Aorta (tissue), 5 donors: ENCODE data around the gene ST8SIA2. TPM values are rescaled to one million over a fixed set of nuclear protein-coding genes. Genes with fewer than 3 reads are reported as not detected.

ENCODE experiments used
- ATAC-seq: fragments of 200-7000 bp; cut with Tn5 transposase; one replicate; pipeline ENCODE4 v1.9.1; 2022; ENCODE audit warnings: moderate library complexity; ENCODE audit not compliant: low FRiP score
- DNase-seq, 2 donors: peaks; one replicate each; pipeline ENCODE4 v3.0.0-alpha.2; 2020
- H3K27ac ChIP-seq, 2 donors: one replicate each; pipeline ENCODE4 v1.5.1; 2013; ENCODE audit warnings: low read length in 2 of 2, mild to moderate bottlenecking in 2 of 2, moderate library complexity in 2 of 2, control low read depth in 1 of 2, inconsistent platforms in 1 of 2, low read depth in 1 of 2
- H3K27me3 ChIP-seq, 2 donors: one replicate each; pipeline ENCODE4 v1.6.1; 2013; ENCODE audit warnings: control low read depth in 1 of 2, low read length in 1 of 2, mild to moderate bottlenecking in 1 of 2, moderate library complexity in 1 of 2; ENCODE audit not compliant: insufficient read depth in 2 of 2, control insufficient read depth in 1 of 2
- H3K36me3 ChIP-seq, 2 donors: one replicate each; pipeline ENCODE4 v1.6.1; 2013; ENCODE audit warnings: control low read depth in 1 of 2, low read length in 1 of 2, mild to moderate bottlenecking in 1 of 2; ENCODE audit not compliant: insufficient read depth in 2 of 2, control insufficient read depth in 1 of 2
- H3K4me1 ChIP-seq, 2 donors: one replicate each; pipeline ENCODE4 v1.6.1; 2013; ENCODE audit warnings: low read length in 2 of 2, control low read depth in 1 of 2, mild to moderate bottlenecking in 1 of 2, moderate library complexity in 1 of 2; ENCODE audit not compliant: insufficient read depth in 2 of 2, control insufficient read depth in 1 of 2
- H3K4me3 ChIP-seq, 2 donors: one replicate each; pipeline ENCODE4 v1.5.1; 2013; ENCODE audit warnings: low read length in 2 of 2, control low read depth in 1 of 2, mild to moderate bottlenecking in 1 of 2
- H3K9me3 ChIP-seq: one replicate; pipeline ENCODE4 v1.6.1; 2013; ENCODE audit warnings: mild to moderate bottlenecking, low read length; ENCODE audit not compliant: control insufficient read depth
- WGBS, 2 donors: extraction: QIAGEN DNeasy Blood & Tissue Kit; methylation state at CpG; one replicate each; pipeline ENCODE4 v1.1.7; 2013; 5-methylcytosine and 5-hydroxymethylcytosine counted together
- intact Hi-C, 2 donors: fragments of 100-400 bp; cut with DNase I; formaldehyde crosslinking; loops; one replicate each; pipeline versions ENCODE4 v1.14.2 to v1.15.0; 2022
- polyA plus RNA-seq, 2 donors: library from polyadenylated mRNA; stranded (reverse); fragments of 200-250 nt; gene quantifications; one replicate each; pipeline ENCODE4 v1.2.3, GENCODE V29; 2013
- total RNA-seq, 2 donors: library from RNA; stranded (reverse); fragmentation: NEBNext Ultra II Directional; extraction: Animal tissue kit (Norgen Biotek cat#: 25700); gene quantifications; one replicate each; pipeline ENCODE4 v1.2.1, GENCODE V29; 2021
- donor health status: healthy with polysubstance abuse.
- donor health status: Bipolar disorder and iron deficiency.
- donor health status: DM: no; HTN: no; CAD: no.
- donor health status: DM: no; HTN: no; CAD: no.
- donor health status: DM: yes; HTN: yes; CAD: no.

The ST8SIA2 gene
- total and polyA plus RNA-seq, 4 donors: 0.05 TPM; not detected in 3

GRCh38 chr15:92502930-92503857, 109.5 kb downstream of the ST8SIA2 start:
- Histone ChIP-seq H3K27me3 (no peaks in the 10 kb centered on the region), H3K27ac (no peak overlapping the region), H3K4me1 (no peaks in the 10 kb centered on the region), H3K4me3 (no peak overlapping the region), H3K36me3 (no peaks in the 10 kb centered on the region), H3K9me3 (no peaks in the 10 kb centered on the region)
- no peak for DNase-seq
- ATAC-seq: no peak
- WGBS, 2 donors: 78 to 79% methylated on average over 5 of the region's 5 CpGs
- intact Hi-C loops: no loop called here

GRCh38 chr15:92503889-92504288, 110.2 kb downstream of the ST8SIA2 start:
- Histone ChIP-seq H3K27me3 (no peaks in the 10 kb centered on the region), H3K4me3 (no peak overlapping the region), H3K4me1 (no peaks in the 10 kb centered on the region), H3K27ac (no peak overlapping the region), H3K36me3 (no peaks in the 10 kb centered on the region), H3K9me3 (no peaks in the 10 kb centered on the region)
- WGBS, 2 donors: 57 to 70% methylated on average over 4 of the region's 4 CpGs
- intact Hi-C loops: no loop called here
- ATAC-seq (no peak), DNase-seq (no peak)

- Histone ChIP-seq H3K4me1 (no peaks in the 10 kb centered on the region), H3K9me3 (no peaks in the 10 kb centered on the region), H3K36me3 (no peaks in the 10 kb centered on the region), H3K27me3 (no peaks in the 10 kb centered on the region), H3K4me3 (no peak overlapping the region), H3K27ac (no peak overlapping the region)
- DNase-seq (no peak), ATAC-seq (no peak)
- intact Hi-C loops: no loop called here
- WGBS, 2 donors: 1 to 6% methylated on average over 1 of the region's 1 CpG
These were observed 111.9 kb downstream of the ST8SIA2 start for GRCh38 chr15:92505611-92506010.

- intact Hi-C loops: no loop called here
- Histone ChIP-seq H3K4me3 (no peak overlapping the region), H3K9me3 (no peaks in the 10 kb centered on the region), H3K36me3 (no peaks in the 10 kb centered on the region), H3K27ac (no peak overlapping the region), H3K27me3 (no peaks in the 10 kb centered on the region), H3K4me1 (no peaks in the 10 kb centered on the region)
- WGBS, 2 donors: 67% methylated on average over 4 of the region's 4 CpGs
- ATAC-seq (no peak), DNase-seq (no peak)
These were observed 112.8 kb downstream of the ST8SIA2 start for GRCh38 chr15:92506506-92506905.

- no peaks in the 10 kb centered on the region for H3K4me1 ChIP-seq
- no peaks in the 10 kb centered on the region for H3K36me3 ChIP-seq
- no peaks in the 10 kb centered on the region for H3K27me3 ChIP-seq
- H3K4me3 ChIP-seq: no peak overlapping the region
- H3K27ac ChIP-seq: no peak overlapping the region
- no peak for DNase-seq
- no peaks in the 10 kb centered on the region for H3K9me3 ChIP-seq
- intact Hi-C loops: no loop called here
- 62 to 63% methylated on average over 4 of the region's 4 CpGs for WGBS, 2 donors
- no peak for ATAC-seq
These were observed 116.6 kb downstream of the ST8SIA2 start for GRCh38 chr15:92510163-92510882.
